HG02678 (cell line): ENCODE results near the gene TRIM48.
"Not testable (repeated sequence)": the region's sequence is repeated elsewhere in the genome, so short reads cannot be mapped to it uniquely, and the experiment has no call there.

ENCODE experiments used
- ATAC-seq: cut with Tn5 transposase; IDR thresholded peaks from one replicate; pipeline ENCODE4 v1.9.1; 2021; ENCODE audit warnings: mild to moderate bottlenecking, moderate library complexity; ENCODE audit not compliant: unreplicated experiment

The TRIM48 gene, protein sequence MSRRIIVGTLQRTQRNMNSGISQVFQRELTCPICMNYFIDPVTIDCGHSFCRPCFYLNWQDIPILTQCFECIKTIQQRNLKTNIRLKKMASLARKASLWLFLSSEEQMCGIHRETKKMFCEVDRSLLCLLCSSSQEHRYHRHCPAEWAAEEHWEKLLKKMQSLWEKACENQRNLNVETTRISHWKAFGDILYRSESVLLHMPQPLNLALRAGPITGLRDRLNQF

GRCh38 chr11:55261855-55262254 lies at the start of gene TRIM48:
TSS of gene TRIM48 (plus strand) at chr11:55262155. CDS start at chr11:55262268, 113 bp downstream.
- ATAC-seq, result not testable (repeated sequence)

GRCh38 chr11:55238316-55238715 lies 23.6 kb upstream of the TRIM48 start:
- ATAC-seq, result not testable (repeated sequence)

GRCh38 chr11:55263081-55263480 lies 1.1 kb downstream of the TRIM48 start:
- ATAC-seq, result no peak
